H9 (cell line): ENCODE measurements around the gene PIPOX. TPM values are rescaled to one million over a fixed set of nuclear protein-coding genes. Genes with fewer than 3 reads are reported as not detected.

ENCODE experiments used
- DNase-seq: peaks from one replicate; pipeline ENCODE4 v3.0.0-alpha.2; 2017
- H2AFZ ChIP-seq: one replicate; pipeline ENCODE4 v1.6.1; 2013; ENCODE audit warnings: mild to moderate bottlenecking, low read length, control low read depth, moderate library complexity
- H2AK5ac ChIP-seq: 2 replicates; pipeline ENCODE4 v1.6.1; 2013; ENCODE audit warnings: low read length, control low read depth, mixed read lengths; ENCODE audit not compliant: insufficient read length
- H2BK120ac ChIP-seq: one replicate; pipeline ENCODE4 v1.6.1; 2013; ENCODE audit warnings: low read depth, mild to moderate bottlenecking, low read length, control low read depth, inconsistent platforms; ENCODE audit not compliant: poor library complexity, severe bottlenecking
- H2BK12ac ChIP-seq: 2 replicates; pipeline ENCODE4 v1.6.1; 2013; ENCODE audit warnings: low read length, control low read depth, mixed read lengths, low read depth; ENCODE audit not compliant: insufficient read length
- H2BK15ac ChIP-seq: 2 replicates; pipeline ENCODE4 v1.6.1; 2013; ENCODE audit warnings: low read depth, low read length, control low read depth
- H2BK20ac ChIP-seq: one replicate; pipeline ENCODE4 v1.6.1; 2013; ENCODE audit warnings: low read depth, mild to moderate bottlenecking, low read length, control low read depth, inconsistent platforms; ENCODE audit not compliant: poor library complexity, severe bottlenecking
- H2BK5ac ChIP-seq: 2 replicates; pipeline ENCODE4 v1.6.1; 2013; ENCODE audit warnings: low read length, control low read depth, mixed read lengths; ENCODE audit not compliant: insufficient read length
- H3K14ac ChIP-seq: 2 replicates; pipeline ENCODE4 v1.6.1; 2013; ENCODE audit warnings: low read length, control low read depth; ENCODE audit not compliant: insufficient read depth
- H3K18ac ChIP-seq: 2 replicates; pipeline ENCODE4 v1.6.1; 2013; ENCODE audit warnings: low read depth, mild to moderate bottlenecking, mixed read lengths, low read length, control low read depth; ENCODE audit not compliant: insufficient read length
- H3K23ac ChIP-seq: 2 replicates; pipeline ENCODE4 v1.6.1; 2013; ENCODE audit warnings: low read length, control low read depth, mixed read lengths, low read depth; ENCODE audit not compliant: insufficient read length
- H3K23me2 ChIP-seq: 2 replicates; pipeline ENCODE4 v1.6.1; 2013; ENCODE audit warnings: low read depth, mild to moderate bottlenecking, mixed read lengths, low read length, control low read depth; ENCODE audit not compliant: insufficient read length, poor library complexity, severe bottlenecking
- H3K27ac ChIP-seq: 2 replicates; pipeline ENCODE4 v1.5.1; 2013; ENCODE audit warnings: low read length, control low read depth, mixed read lengths, low read depth; ENCODE audit not compliant: insufficient read length
- H3K27me3 ChIP-seq: 2 replicates; pipeline ENCODE4 v1.6.1; 2013; ENCODE audit warnings: low read length, control low read depth, inconsistent platforms; ENCODE audit not compliant: insufficient read depth
- H3K4ac ChIP-seq: 2 replicates; pipeline ENCODE4 v1.6.1; 2013; ENCODE audit warnings: low read depth, mild to moderate bottlenecking, control low read depth, inconsistent platforms, low read length, moderate library complexity
- H3K4me1 ChIP-seq: 2 replicates; pipeline ENCODE4 v1.6.1; 2013; ENCODE audit warnings: low read length, control low read depth, inconsistent platforms; ENCODE audit not compliant: insufficient read depth
- H3K4me2 ChIP-seq: 2 replicates; pipeline ENCODE4 v1.6.1; 2013; ENCODE audit warnings: low read length, control low read depth, mixed read lengths; ENCODE audit not compliant: insufficient read length, insufficient read depth
- H3K56ac ChIP-seq: 2 replicates; pipeline ENCODE4 v1.6.1; 2013; ENCODE audit warnings: low read depth, mild to moderate bottlenecking, mixed read lengths, low read length, control low read depth; ENCODE audit not compliant: insufficient read length
- H3K79me1 ChIP-seq: 2 replicates; pipeline ENCODE4 v1.6.1; 2013; ENCODE audit warnings: low read depth, mild to moderate bottlenecking, moderate library complexity, low read length, control low read depth, inconsistent platforms; ENCODE audit not compliant: insufficient read depth, poor library complexity, severe bottlenecking
- H3K79me2 ChIP-seq: 2 replicates; pipeline ENCODE4 v1.6.1; 2013; ENCODE audit warnings: low read length, control low read depth, inconsistent platforms; ENCODE audit not compliant: insufficient read depth
- H3K9ac ChIP-seq: 2 replicates; pipeline ENCODE4 v1.6.1; 2013; ENCODE audit warnings: low read length, control low read depth, mixed read lengths; ENCODE audit not compliant: insufficient read length; ENCODE audit errors: extremely low read depth
- H3K9me3 ChIP-seq: one replicate; pipeline ENCODE4 v1.6.1; 2013; ENCODE audit warnings: low read depth, low read length, inconsistent platforms; ENCODE audit not compliant: control insufficient read depth
- H3T11ph ChIP-seq: one replicate; pipeline ENCODE4 v1.6.1; 2013; ENCODE audit warnings: mild to moderate bottlenecking, low read length, control low read depth, inconsistent platforms
- H4K20me1 ChIP-seq: one replicate; pipeline ENCODE4 v1.6.1; 2013; ENCODE audit not compliant: control insufficient read depth, insufficient read length, insufficient read depth
- H4K5ac ChIP-seq: 2 replicates; pipeline ENCODE4 v1.6.1; 2013; ENCODE audit warnings: low read depth, mild to moderate bottlenecking, mixed read lengths, low read length, control low read depth; ENCODE audit not compliant: insufficient read length
- H4K8ac ChIP-seq: replicated peaks from 2 replicates; pipeline ENCODE4 v1.6.1; 2013; ENCODE audit warnings: low read length, control low read depth, mixed read lengths, low read depth; ENCODE audit not compliant: insufficient read length
- H4K91ac ChIP-seq: 2 replicates; pipeline ENCODE4 v1.6.1; 2013; ENCODE audit warnings: low read depth, mild to moderate bottlenecking, moderate library complexity, mixed read lengths, low read length, control low read depth; ENCODE audit not compliant: insufficient read length
- H3K27ac Mint-ChIP-seq, 3 experiments: 2 replicates in 2 of 3; 3 replicates in 1 of 3; pipeline ENCODE4 v1.8.0; 2020 to 2021; ENCODE audit warnings: mixed read lengths in 3 of 3, mild to moderate bottlenecking in 1 of 3, moderate library complexity in 1 of 3
- H3K27me3 Mint-ChIP-seq: 2 replicates; pipeline ENCODE4 v1.8.0; 2021; ENCODE audit warnings: low read depth, mild to moderate bottlenecking, moderate library complexity, mixed read lengths
- H3K36me3 Mint-ChIP-seq, 3 experiments: 2 replicates in 2 of 3; 3 replicates in 1 of 3; pipeline ENCODE4 v1.8.0; 2020 to 2021; ENCODE audit warnings: low read depth in 3 of 3, mixed read lengths in 3 of 3; ENCODE audit not compliant: insufficient read depth in 1 of 3
- H3K4me1 Mint-ChIP-seq, 2 experiments: 2 replicates each; pipeline ENCODE4 v1.8.0; 2020; ENCODE audit warnings: mixed read lengths in 2 of 2
- H3K4me3 Mint-ChIP-seq, 2 experiments: 2 replicates in 1 of 2; 3 replicates in 1 of 2; pipeline ENCODE4 v1.8.0; 2020 to 2021; ENCODE audit warnings: mild to moderate bottlenecking in 2 of 2, mixed read lengths in 2 of 2, moderate library complexity in 1 of 2
- H3K9me3 Mint-ChIP-seq, 2 experiments: 2 replicates in 1 of 2; 3 replicates in 1 of 2; pipeline ENCODE4 v1.8.0; 2020; ENCODE audit warnings: mild to moderate bottlenecking in 2 of 2, mixed read lengths in 2 of 2, moderate library complexity in 1 of 2
- CTCF ChIP-seq: fragments of 200-600 bp; sonication (generic); conservative IDR thresholded peaks from 3 replicates; pipeline ENCODE4 v1.8.0; 2021; ENCODE audit warnings: antibody characterized with exemption, mild to moderate bottlenecking
- WGBS: extraction: QIAGEN DNeasy Blood & Tissue Kit; methylation state at CpG from one replicate; pipeline ENCODE4 v1.1.7; 2013; ENCODE audit warnings: missing lambda C conversion rate, low lambda C conversion rate, mixed read lengths; ENCODE audit not compliant: insufficient read length; ENCODE audit errors: extremely low coverage; 5-methylcytosine and 5-hydroxymethylcytosine counted together
- total RNA-seq: library from RNA; stranded (reverse); gene quantifications from 2 replicates; pipeline ENCODE4 v1.2.1, GENCODE V29; 2021

PIPOX gene
- total RNA-seq, 1 experiment from 2014 or later, result 30.1 TPM

DNA sequence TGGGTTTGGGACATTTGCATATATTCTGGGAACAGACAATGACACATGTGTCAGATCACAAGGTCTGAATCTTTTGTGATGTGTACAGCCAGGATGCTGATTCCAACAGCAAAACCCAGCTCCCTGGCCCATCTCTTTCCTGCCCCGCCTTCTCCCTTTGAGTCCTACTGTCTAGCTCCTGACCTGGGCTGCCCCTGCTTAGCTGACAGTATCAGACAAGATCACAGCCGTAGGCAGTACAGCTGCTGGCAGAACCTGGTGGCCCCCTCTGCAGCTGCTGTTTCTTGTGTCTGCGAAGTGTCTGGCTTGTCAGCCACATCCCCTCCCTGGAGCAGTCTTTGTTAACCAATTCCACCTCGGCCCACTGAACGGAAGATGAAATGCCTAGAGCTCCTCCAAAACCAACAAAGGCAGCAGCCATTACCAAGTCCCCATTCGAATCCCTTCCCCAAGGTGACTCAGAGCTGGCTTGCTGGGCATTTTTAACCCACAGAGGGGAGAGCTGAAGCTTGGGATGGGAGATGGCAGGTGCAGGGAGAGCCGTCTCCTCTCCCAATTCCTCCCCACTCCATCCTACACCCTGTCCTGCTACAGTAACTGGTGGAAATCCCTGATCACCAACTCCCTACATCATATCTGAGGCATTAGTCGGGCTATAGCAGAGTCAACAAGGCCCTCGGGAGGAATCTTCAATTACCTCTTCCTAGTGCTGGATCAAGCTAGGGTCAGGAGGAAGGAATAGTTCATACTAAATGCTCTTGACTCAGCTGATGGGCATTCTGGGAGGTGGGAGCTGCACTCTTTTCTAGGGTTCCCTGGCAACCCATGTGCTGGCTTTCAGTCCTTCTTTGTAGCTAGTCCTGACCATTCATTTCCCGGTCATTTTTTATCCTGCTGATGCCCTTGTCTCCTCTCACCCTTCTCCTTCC is 5.8 kb downstream of the PIPOX start:
- no peak for TF ChIP-seq CTCF
- Mint-ChIP-seq H3K9me3 (no peaks in the 10 kb centered on the region), H3K4me1 (peaks cover 38 to 47% of the 10 kb centered on the region in 2 experiments), H3K36me3 (peaks cover 9 to 23% (median 19%) of the 10 kb centered on the region in 3 experiments; a peak in 6 of 7 replicates), H3K27ac (peak overlapping the region in 1 of 3 experiments; percentile 1; a peak in 3 of 7 replicates), H3K4me3 (no peak overlapping the region; a peak in 1 of 5 replicates), H3K27me3 (no peaks in the 10 kb centered on the region)
- Histone ChIP-seq H3K27me3 (no peaks in the 10 kb centered on the region), H2BK15ac (no peak overlapping the region), H4K20me1 (no peaks in the 10 kb centered on the region), H3K56ac (no peak overlapping the region), H3K4ac (no peak overlapping the region), H4K91ac (no peak overlapping the region), H3K23me2 (no peaks in the 10 kb centered on the region), H3K9ac (no peak overlapping the region), H3K4me2 (no peak overlapping the region), H2AK5ac (no peak overlapping the region), H3K79me2 (no peaks in the 10 kb centered on the region; the same call in 1 of the 2 replicates), H2BK5ac (no peak overlapping the region), H3K14ac (no peak overlapping the region), H2BK120ac (no peak overlapping the region), H4K5ac (no peak overlapping the region), H2BK20ac (no peak overlapping the region), H3K27ac (no peak overlapping the region), H2AFZ (no peak overlapping the region), H4K8ac (no peak overlapping the region), H3K18ac (no peak overlapping the region), H3T11ph (no peak overlapping the region), H3K23ac (no peak overlapping the region), H3K4me1 (peaks cover 13% of the 10 kb centered on the region; the same call in 1 of the 2 replicates), H3K79me1 (no peaks in the 10 kb centered on the region), H2BK12ac (no peak overlapping the region), H3K9me3 (no peaks in the 10 kb centered on the region)
- no CpG with 5 or more reads among the region's 10 CpGs for WGBS
- DNase-seq, result no peak
